GOT3 (cell line): ENCODE results near the gene FAM107B.

Experiments
- DNase-seq: peaks from one replicate; lab custom pipeline; 2025; ENCODE audit warnings: mixed read lengths; lab: John Stamatoyannopoulos, UW

Gene FAM107B

GRCh38 chr10:14578060-14578952, 196.4 kb downstream of the FAM107B start:
- no peak for DNase-seq

- DNase-seq, result no peak
Observed at GRCh38 chr10:14574885-14575284, 199.8 kb downstream of the FAM107B start.

- DNase-seq, result no peak
Observed at GRCh38 chr10:14574291-14574690, 200.4 kb downstream of the FAM107B start.

- no peak for DNase-seq
Observed at GRCh38 chr10:14573666-14574261, 200.9 kb downstream of the FAM107B start.

GRCh38 chr10:14572811-14573210, 201.9 kb downstream of the FAM107B start:
- DNase-seq, result no peak

GRCh38 chr10:14571866-14572507, 202.7 kb downstream of the FAM107B start:
- no peak for DNase-seq

- no peak for DNase-seq
Observed at GRCh38 chr10:14570800-14571199, 203.9 kb downstream of the FAM107B start.

- no peak for DNase-seq
Observed at GRCh38 chr10:14569274-14570060, 205.2 kb downstream of the FAM107B start.

- DNase-seq, result no peak
Observed at GRCh38 chr10:14567421-14567820, 207.3 kb downstream of the FAM107B start.

GRCh38 chr10:14566498-14566897, 208.2 kb downstream of the FAM107B start:
- no peak for DNase-seq

- DNase-seq, result no peak
Observed at GRCh38 chr10:14565199-14565598, 209.5 kb downstream of the FAM107B start.

- DNase-seq, result no peak
Observed at GRCh38 chr10:14564268-14564744, 210.4 kb downstream of the FAM107B start.

- no peak for DNase-seq
Observed at GRCh38 chr10:14563359-14563940, 211.2 kb downstream of the FAM107B start.

- DNase-seq, result no peak
Observed at GRCh38 chr10:14563076-14563336, 211.7 kb downstream of the FAM107B start.

GRCh38 chr10:14562218-14563075, 212.2 kb downstream of the FAM107B start:
- DNase-seq, result no peak

- no peak for DNase-seq
Observed at GRCh38 chr10:14560791-14561765, 213.6 kb downstream of the FAM107B start.

GRCh38 chr10:14560274-14560673, 214.4 kb downstream of the FAM107B start:
- DNase-seq, result no peak

GRCh38 chr10:14558025-14558424, 216.7 kb downstream of the FAM107B start:
- no peak for DNase-seq

- no peak for DNase-seq
Observed at GRCh38 chr10:14557567-14557966, 217.1 kb downstream of the FAM107B start.
